GM21723 (cell line): Measurements from ENCODE around the gene CCDC107.

Experiments used
- ATAC-seq: cut with Tn5 transposase; IDR thresholded peaks from one replicate; pipeline ENCODE4 v1.9.1; 2021; ENCODE audit warnings: mild to moderate bottlenecking, moderate library complexity; ENCODE audit not compliant: unreplicated experiment

CCDC107 gene

DNA sequence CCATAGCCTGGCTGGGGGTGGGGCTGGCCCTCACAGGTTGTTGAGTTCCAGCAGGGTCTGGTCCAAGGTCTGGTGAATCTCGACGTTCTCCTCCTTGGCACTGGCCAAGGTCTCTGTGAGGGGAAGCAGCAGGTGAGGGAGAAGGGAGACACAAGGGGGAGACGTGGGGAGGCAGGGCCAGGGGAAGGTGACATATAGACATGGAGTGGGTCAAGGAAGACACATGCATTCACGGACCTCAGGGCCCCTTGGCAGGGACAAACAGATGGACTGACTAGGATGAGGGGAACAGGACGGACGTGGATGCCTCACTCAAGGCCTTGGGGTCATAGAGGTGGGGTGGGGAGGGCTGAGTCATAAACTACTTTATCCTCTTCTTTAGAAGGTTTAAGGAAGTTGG lies 24.0 kb downstream of the CCDC107 start:
- no peak for ATAC-seq

DNA sequence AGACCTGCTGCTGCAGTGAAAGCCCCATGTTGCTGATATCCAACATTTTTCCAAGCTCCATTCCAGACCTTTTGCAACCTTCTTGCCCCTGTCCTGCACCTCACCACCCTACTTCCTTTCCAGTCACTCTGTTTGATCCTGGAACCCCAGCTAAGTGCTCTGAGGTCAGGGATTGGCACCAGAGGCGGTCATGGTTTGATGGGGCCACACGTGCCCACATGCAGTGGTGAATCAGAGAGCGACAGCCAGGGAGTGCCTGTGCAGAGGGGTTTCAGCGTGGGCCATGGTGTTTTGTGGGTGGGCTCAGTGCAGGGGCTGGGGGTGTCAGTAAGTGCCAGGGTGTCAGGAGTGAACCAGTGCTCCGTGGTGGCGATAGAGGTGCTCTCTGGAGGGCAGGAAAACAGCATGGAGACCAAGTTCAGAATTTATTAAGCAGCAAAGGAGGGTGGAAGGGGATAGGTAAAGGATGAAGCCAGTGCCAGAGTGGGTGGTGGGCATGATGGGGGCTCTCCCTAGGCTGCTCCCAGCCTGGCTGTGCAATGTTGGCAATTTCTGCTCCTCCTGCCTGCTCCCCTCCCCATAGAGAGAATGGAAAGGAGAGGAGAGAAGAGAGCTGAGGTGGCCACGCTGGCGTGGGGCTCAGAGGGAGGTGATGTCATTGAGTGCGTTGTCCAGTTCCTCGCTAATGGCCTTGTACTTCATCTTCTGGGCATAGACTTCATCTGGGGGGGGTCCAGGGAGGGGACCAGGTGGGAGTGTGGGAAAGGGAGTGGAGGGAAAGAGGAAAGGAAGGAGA lies 24.6 kb downstream of the CCDC107 start:
- no peak for ATAC-seq

DNA sequence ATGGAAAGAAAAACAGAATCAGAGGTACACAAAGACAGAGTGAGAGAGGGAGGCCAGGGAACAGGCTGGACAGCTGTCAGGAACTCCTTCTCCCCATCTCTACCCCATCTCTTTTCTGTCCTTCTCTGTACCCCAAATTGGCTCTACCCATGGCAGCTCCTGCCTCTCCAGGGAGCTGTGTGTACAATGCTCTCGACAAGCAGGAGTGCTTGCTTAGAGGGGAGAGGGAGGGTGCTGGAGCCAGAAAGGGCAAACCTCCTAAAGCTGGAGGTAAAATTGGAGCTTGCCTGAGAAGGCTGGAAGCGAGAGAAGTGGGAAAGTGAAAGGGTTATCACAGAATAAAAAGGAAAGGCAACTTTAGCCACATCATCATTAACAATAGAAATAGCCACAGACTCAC lies 25.2 kb downstream of the CCDC107 start:
- no peak for ATAC-seq

DNA sequence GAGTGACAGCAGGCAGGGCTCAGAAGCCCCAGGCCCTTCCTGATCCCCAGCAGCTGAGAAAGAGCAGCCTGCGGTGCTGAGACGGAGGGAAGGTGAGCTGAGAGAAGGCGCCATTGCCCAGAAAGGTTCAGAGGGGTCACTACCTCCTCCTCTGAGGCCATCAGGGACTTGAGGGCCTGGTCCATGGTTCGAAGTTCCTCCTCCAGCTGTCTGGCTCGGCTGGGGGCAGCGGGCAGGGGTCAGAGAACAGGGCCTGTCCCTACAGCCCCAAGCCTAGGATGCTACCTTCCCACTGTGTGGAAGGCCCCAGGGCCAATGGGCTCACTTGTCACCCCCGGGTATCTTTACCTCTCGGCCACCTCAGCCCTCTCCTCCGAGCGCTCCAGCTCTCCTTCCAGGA lies 26.8 kb downstream of the CCDC107 start:
- no peak for ATAC-seq

DNA sequence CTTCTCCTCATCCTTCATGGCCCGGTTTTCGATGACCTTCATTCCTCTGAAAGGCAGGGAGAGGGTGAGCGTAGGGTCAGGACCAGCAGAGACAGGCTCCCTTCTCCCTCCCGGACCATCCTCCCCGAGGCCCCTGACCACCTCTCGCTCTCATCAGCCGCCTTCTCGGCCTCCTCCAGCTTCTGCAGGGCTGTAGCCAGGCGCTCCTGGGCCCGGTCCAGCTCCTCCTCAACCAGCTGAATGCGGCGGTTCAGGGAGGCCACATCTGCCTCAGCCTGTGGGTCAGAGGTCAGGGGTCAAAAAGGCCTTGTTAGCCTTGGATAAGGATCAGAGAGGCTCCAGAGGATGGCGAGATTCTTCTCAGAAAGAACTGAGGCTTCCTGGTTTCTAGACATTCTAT lies 27.4 kb downstream of the CCDC107 start:
- no peak for ATAC-seq

DNA sequence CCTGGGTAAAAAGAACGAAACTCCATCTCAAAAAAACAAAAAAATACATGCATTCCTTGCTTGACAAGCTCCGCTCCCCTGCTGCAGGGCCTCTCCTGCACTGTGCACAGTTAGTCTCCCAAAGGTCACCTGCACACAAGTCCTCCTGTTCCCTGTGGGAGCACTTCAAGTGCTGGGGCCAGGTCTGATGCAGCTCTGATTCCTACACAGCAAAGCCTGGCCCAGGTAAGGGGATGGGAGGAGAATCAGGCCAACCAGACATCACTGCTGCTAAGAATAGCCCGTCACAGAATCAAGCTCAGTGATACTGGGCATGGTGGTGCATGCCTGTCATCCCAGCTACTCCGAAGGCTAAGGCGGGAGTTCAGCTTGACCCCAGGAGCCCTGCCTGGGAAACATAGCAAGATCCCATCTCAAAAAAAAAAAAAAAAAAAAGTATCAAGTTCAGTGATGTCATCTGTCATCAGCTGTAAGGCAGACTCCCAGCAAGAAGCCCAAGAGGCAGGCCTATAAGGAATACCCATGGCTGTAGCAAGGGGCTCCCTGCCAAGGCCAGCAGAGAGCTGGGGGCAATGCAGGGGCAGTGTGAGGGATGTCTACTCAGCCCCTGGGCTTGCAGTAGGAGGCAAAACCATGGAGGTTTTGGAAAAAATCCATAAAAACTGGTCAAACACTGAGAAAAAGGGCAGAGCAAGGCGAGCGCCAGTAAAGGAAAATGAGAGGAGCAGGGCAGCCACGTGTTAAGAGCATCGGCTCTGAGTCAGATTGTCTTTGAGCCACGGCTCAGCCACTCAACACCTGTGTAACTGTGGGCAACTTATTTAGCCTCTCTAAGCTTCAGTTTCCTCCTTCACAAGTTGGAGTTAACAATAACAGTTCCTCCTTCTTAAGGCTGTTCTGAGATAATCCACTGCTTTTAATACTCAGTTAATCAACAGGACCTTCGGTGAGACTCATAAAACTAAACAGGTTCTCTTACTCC lies 28.4 kb downstream of the CCDC107 start:
- ATAC-seq: peak; percentile 53

DNA sequence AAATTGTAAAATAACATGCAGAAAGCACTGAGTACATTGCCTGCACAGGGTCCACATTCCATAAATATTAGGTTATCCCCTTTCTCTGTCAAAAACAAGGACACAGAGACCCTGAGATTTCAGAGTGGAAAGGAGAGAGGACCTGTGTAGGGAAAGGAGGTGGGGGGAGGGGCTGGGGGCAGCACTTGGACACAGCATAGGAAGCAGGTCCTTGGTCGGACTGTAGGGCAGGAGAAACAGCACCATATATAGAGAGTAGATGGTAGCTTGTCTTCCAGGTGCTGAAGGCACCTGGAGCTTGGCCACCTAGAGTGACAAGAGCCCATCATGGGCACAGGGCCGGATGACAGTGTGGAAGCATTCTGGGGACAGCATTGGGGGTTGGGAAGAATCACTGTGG lies 29.2 kb downstream of the CCDC107 start:
- no peak for ATAC-seq

DNA sequence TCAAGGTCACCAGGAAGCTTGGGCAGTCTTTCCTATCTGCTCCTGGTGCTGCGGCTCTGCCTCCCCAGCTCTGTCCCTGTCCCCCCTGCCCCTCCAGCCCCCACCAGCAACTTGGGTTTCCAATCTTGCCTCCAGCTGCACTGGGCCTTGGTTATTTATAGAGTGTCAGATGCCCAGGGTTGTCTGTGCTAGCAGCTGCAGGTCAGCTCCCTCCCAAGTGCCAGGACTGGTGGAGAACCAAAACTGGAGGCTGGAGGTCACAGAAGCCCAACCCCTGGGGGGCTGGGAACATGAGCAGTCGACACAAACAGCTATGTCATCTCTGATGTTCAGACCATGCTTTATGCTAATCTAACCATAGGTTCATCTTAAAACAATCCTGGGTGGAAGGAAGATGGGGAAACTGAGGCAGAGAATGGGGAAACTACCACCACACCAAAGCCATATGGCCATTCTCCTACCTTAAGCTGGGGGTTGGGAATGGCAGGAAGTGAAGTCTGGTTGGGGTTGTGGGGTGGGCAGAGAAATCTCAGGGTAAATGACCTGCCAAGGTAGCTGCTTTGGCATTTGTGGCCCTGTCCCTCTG lies 30.0 kb downstream of the CCDC107 start:
- no peak for ATAC-seq

DNA sequence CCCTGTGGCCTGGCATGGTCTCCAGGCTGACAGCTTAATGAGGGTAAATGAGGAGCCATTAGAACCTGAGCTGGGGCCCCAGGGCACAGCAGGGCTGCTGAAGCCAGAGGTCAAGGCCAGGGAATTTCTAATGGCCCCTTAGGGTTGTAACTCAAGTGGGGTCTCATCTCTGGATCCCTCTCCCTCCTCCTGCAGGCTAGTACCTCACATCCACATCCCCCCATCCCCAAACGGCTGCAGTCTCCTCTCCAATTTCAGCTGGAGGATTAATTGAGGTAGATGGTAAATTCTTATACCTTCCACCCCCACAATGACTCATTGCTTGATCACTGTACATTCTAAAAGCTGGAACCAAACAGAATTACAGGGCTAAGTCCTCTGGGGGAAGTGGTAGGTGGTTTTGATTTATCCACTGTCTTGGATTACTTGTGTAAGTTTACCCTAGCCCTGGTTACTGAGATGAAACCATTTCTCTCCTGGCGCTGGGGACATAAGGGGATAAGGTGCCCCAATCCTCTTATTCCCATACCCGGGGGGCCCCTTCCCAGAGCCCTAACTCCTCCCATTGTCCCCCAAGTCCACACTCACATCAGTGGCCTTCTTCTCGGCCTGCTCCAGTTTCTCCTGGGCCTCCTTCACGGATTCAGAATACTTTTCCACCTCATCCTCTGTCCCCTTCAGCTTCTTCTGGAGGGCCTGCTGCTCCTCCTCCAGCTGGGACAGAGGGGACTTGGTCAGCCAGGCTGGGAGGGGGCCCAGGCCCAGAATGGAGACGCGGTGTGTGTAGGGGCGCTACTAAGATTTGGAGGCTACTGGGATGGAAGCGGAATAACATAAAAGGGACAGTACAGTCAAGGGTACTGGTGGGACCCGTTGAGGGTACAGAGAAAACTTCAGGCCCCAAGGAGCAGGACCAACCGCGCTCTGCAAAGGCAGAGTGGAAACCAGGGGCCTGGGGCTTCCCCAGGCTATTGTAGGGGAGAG lies 30.8 kb downstream of the CCDC107 start:
- ATAC-seq: no peak

DNA sequence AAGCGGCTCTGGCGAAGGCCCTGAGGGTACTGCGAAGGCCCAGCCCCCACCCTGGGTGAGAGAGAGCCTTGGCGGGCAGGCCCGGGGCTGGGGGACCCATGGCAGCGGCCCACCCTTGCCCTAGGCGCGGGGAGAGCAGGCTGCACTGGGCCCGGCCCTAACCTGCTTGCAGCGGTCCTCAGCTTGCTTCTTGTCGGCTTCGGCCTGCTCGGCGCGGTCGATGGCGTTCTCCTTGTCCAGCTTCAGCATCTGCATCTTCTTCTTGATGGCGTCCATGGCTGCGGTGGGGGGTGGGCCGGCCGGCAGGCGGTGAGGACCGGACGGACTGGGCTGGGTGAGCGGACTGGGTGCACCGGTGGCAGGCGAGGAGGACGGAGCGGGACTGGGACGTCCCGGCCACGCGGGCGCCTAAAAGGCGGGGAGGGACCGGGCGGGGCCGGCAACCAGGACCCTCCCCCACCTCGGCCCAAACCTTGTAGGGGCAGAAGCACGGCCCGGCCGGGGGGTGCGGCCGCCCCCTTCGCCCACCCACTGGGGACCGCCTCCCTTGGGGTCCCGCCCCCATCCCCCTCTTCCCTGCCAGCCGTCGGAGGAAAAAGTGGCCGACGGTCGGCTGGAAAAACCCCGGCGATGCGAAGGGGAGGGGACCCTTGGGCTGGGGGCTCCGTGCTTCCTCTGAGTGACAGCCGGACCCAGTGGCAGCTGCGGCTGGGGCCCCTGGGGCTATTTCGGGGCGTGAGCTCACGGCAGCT lies 31.6 kb downstream of the CCDC107 start, which contains the start of gene TPM2:
Gene TPM2 (minus strand): TSS at position 384 of the 752 bp plus-strand sequence. CDS start 108 bp downstream, at position 276.
- no peak for ATAC-seq

DNA sequence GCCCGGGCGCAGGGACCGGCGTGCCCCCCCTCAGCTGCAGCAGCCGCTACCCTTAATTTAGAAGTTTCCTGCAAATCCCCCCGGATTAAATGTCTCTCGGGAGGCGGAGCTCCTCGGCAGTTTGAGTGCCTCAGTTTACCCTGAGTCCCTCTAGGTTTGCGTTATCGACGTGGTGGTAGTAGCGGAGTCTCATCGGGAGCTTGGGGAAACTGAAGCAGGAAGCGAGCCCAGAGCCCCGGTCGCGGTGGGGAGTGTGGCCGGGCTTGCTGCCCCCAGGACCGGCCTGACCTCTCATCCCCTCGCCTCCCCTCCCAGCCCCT lies 32.2 kb downstream of the CCDC107 start:
- ATAC-seq: no peak

DNA sequence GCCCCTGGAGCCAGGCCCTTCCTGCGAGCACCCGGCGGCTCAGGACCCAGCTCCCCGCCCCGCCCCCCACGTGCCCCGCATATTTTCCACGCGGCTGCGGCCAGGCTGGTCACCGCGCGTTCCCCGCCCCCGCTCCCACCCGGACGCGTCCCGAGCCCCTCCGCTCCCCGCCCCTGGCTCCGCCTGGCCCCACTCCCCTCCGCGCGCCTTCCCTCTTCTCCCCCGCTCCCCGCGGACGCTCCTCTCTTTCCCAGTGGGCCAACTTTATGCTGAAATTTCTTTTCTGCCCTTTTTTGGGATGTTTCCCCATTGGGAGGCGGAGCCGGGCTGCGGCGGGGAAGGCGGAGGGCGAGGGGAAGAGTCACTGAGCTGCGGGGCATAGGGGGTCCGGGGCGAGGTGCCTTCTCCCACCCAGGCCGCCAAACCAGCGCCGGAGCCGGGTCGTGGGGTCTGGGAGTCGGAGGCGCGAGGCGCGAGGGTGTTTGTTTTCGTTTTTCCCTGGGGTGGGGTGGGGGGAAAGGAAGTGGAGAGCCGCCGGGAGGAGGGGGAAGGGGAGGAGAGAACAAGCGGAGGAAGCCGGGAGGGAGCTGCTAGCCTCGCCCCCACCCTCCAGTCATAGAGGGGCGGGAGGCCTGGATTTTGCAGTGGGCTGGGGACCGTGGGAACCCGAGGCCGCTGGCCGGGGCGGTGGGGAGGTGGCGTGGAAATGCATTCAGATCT lies 32.7 kb downstream of the CCDC107 start:
- no peak for ATAC-seq

DNA sequence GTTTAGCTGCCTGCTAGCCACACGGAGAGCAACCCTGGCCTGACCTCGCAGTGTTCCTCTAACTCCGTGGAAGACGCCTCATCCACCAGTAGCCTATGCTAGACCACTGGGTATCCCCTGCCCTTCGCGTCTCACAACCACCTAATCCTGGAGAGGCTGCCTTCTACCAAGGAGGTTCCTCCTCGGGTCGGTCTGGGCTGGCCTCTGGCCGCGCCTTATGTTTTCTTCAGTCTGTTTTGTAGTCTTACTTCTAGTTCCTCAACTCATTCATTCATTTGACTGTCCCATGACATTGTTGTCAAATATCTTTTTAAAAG lies 33.2 kb downstream of the CCDC107 start:
- no peak for ATAC-seq

DNA sequence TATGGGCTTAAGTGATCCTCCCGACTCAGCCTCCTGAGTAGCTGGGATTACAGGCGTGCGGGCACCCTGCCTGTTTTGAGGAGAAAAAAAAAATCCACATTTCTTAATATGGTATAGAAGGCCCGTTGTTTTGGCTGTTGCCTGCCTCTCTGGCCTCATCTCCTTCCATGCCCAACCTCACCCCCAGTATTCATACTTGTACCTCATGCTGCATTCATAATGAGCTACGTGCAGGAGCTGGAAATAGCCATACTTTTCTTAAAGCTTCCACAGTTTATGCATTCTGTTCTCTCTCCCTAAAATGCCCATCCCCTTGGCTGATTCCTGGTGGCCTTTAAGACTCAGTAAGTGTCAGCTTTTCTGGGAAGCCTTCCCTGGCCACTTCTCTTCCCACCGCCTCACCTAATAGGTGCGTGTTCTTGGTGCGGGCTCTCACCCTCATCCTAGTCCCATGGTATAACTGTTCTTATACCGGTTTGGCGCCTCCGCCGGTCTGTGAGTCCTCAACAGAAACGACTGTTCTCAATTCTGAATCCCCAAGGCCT lies 33.7 kb downstream of the CCDC107 start:
- ATAC-seq: no peak

DNA sequence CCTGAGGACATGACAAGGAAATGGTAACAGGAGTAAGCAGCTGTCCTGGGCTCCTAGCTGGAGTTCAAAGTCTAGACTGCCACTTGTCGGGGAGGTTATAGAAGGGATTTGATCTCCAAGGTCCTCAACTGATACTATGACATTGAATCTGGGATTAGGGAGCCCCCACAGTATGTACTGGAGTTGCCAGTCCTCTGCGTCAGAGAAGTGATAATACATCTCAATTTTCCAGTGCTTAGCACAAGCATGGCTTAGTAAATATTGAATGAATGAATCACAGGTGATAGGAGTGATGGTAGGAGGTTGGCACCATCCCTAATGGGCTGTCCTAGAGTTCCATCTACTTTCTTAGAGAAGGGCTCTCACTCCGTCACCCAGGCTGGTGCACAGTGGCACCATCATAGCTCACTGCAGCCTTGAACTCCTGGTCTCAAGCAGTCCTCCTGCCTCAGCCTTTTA lies 37.9 kb downstream of the CCDC107 start:
- no peak for ATAC-seq

DNA sequence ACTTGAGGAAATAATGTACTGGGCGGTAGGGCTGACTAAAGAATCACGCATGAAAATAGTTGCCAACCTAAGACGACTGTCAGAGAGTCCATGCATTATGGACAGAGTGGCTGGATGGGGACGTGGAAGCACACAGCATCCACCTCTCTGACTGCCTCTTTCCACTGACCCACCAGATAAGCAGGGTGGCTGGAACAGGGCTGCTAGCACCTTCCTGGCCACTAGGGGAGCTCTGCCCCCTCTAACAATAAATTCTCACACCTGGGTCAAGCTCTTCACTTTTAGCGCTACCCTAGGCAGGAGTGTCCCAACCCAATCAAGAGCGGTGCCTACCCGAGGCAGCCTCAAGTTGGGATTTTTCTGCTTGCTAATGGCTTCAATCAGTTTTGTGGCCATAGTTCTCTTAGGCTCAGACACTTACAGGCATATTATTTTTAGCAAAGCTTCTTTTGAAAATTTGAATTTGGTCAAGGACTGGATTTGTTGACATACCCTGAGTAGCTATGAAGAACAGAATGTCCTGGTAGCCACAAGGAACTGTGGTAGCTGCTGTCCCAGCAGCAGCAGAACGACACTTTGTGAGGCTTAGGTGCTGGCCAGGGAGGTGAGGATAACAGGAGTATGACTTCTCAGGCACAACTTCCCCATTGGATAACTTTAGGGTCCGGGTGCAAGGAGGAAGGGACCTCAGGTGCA lies 38.6 kb downstream of the CCDC107 start:
- ATAC-seq: peak; percentile 79

DNA sequence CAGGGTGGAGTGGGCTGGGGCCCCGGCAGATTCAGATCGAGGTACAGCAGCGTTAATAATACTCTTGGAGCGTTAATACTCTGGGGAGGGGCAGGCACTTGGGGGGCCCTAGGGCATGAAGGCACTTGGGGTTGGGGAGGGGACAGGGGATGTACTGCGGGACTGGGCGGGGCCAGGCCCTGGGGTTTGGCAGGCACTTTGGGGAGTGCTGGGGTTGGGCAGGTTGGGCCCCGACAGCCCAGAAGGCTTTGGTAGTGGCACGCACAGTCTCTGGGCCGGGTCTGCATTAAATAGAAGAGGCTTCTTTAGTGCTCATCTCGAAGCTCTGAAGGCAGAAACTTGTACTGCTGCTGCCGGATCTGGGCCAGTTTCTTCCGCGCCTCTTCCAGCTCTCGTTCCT lies 39.4 kb downstream of the CCDC107 start:
- ATAC-seq: no peak

DNA sequence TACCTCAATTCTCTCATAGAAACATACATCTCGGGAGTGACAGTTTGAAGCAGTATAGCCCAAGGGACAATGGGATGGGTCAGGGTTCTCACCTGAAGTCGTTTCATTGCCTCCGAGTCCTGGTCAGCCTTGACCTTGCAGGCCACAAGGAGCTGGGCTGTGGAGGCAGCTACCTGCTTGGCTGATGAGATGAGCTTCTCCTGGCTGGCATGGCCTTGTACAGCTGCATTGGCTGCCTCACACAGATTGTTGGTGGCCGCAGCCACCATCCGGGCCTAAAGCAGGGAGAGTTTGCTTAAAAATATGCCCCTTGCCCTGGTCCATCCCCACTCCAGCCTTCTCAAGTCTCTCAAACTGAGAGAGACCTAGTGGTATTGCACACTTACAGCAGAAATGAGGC lies 40.1 kb downstream of the CCDC107 start:
- no peak for ATAC-seq
